Measurements from ENCODE around the gene BID.

BID gene

GRCh38 chr22:17774206-17774925 is at the start of gene BID:
Gene BID (minus strand): TSS chr22:17774469. CDS start chr22:17750116, 24,353 bp downstream.
- DNase-seq: peak; percentile 31

GRCh38 chr22:17823964-17824363 is 49.7 kb upstream of the BID start:
- no peak for DNase-seq

DNA sequence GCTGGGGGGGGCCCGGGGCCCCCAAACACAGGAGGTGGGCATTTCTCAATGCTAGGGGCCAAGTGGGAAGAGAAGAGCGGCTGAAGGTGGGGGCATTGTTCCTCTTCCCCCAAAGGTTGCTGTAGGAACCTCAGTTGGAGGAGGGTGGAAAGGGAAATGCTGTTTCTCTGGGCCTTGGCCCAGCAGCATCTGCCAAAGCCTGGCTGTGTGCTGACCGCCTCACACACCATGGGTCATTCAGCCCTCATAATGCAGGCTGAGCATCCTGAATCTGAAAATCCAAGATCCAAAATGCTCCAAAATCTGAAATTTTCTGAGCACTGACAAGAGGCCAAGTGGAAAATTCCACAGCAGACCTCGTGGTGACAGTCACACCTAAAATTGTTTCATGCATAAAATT is 49.0 kb upstream of the BID start:
- DNase-seq: no peak

- DNase-seq: no peak
Measured at GRCh38 chr22:17822087-17822486, 47.8 kb upstream of the BID start.

DNA sequence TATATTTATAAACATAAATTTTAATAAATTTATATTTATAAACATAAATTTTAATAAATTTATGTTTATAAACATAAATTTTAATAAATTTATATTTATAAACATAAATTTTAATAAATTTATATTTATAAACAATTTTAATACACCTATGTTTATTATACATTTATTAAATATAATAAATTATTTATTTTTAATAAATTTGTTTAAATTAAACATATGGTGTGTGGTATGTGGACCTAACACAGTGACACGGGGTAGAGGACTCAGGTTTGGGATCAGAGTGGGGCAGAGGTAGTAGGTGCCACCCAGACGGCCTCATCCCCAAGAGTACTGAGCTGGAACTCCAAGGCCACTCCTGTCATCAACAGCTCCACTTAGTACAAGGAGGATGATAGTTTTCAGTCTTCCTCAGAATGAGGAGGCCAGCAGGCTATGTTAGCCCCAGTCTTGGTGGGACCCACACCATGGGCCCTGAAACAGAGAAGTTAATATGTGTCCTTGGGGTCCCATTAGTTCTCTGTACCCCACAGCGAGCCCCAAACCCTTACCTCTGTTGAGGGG is 46.7 kb upstream of the BID start:
- peak; percentile 32 for DNase-seq

- DNase-seq: no peak
Measured at GRCh38 chr22:17818649-17819048, 44.4 kb upstream of the BID start.

DNA sequence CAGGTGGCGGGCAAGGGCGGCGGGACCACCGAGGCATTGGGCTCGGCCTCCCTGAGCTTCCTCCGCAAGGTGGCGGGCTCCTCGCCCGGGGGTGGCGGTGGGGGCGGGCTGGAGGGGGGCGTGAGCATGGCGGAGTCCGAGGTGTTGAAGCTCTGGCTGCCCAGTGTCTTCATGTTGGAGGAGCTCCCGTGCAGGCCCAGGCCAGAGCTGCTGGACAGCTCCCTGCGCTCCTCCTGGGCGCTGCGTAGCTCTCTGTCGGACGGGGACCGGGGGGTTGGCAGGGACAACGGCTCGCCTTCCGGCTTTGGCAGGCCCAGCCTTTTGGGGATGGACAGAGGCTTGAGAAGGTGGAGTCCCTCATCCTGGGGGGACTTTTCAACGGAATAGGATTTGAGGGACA is 43.9 kb upstream of the BID start:
- DNase-seq: no peak

DNA sequence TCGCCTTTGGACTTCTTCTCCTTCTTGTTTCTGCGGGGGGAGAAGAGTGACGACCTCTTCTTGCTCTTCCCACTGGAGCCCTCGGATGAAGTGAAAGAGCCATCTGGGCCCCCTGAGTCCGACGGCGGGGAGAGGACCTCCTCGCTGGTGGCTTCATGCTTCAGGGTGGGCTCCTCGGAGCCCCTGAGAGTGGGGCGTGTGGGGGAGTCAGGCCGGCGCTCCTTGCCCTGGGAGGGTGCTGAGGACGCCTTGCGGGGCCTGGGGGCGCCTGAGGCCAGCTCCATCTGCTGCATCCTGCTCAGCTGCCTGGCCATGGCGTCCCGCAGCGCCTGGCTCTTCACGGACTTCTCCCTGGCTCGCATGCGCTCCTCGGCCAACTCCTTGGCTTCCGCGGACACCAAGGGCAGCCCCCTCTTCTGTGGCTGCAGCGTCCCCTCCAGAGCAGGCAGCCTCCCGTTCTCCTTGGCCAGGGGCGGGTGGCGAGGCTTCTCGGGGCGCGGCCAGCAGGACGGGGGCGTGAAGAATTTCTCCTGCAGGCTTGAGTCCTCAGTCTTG is 43.3 kb upstream of the BID start:
- no peak for DNase-seq

DNA sequence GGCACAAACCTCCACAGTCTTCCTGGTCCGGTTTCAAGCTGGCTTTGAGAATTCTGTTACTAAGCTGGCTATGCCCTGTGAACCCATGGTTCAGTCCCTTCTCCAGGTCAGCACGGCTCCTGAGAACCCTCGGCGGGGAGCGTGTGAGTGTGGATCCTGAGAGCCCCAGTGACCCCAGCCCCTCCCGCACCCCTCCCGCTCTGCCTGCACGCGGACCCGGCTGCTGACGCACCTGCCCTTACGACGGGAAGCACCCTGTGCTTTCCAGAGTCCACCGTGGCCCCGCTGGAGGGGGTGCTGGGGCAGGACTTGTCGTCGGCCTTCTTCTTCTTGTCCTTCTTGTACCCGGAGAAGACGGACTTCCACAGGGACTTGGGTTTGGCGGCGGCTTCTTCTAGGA is 42.8 kb upstream of the BID start:
- DNase-seq: no peak

DNA sequence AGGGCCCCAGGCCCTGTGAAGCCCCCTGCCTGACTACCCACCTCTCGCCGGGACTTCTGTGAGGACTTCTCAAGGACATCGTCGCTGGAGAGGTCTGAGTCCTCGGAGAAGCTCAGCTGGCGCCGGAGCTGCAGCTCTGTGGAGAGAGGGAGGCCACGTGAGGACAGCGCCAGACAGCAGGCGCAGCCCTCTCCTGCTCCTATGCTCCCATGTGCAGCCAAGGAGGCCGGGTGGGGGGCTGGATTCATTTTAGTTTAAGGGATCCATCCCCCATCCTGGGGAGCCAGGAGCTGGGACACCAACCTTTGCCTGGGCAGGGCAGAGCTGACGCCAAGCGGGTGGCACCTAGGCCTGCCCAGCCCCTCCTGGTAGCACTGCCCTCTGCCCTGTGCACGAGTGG is 42.4 kb upstream of the BID start:
- no peak for DNase-seq

DNA sequence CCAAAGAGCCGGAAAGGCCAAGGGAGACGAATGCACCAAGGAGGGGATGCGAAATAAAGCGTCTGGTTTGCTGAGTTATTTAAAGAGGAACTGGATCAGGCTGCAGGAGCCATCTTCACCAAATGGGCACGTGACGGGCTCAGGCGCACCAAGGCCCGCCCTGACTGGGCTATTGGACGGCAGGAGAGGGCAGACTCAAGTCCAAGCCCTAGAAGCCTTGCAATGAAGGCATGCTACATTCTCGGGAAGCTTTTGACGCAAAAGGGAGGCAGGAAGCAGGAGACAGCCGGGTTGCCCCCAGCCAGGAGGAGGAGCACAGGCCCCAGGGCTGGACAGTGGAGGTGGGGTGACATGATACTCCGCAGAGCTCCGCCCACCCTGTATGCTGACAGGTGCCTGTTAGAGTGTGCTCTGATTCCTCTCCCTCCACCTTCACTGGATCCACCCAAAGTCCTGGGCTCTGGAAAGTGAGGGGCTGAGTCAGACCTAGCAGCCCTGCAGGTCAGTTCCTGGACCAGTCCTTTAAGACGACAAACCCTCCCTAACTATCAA is 41.5 kb upstream of the BID start:
- DNase-seq: no peak

DNA sequence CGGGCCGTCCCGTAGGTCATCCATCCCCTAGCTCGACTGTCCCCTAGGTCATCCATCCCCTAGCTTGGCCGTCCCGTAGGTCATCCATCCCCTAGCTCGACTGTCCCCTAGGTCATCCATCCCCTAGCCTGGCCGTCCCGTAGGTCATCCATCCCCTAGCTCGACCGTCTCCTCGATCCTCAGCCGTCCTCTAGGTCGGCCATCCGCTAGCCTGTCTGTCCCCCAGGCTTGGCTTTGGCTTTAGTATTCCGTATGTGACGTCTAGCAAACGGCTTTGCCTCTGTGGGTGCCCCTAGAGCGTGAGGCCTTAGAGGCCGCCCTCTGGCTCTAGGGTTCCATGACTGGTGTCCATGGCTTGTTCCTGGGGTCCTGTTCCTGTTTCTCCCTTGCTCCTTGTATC is 40.6 kb upstream of the BID start:
- DNase-seq: no peak

- no peak for DNase-seq
Measured at GRCh38 chr22:17814084-17814483, 39.8 kb upstream of the BID start.

- DNase-seq: no peak
Measured at GRCh38 chr22:17811119-17811518, 36.9 kb upstream of the BID start.

- no peak for DNase-seq
Measured at GRCh38 chr22:17810570-17811116, 36.4 kb upstream of the BID start.

GRCh38 chr22:17808693-17809403 is 34.6 kb upstream of the BID start:
- DNase-seq: no peak

GRCh38 chr22:17807578-17808410 is 33.5 kb upstream of the BID start:
- no peak for DNase-seq

DNA sequence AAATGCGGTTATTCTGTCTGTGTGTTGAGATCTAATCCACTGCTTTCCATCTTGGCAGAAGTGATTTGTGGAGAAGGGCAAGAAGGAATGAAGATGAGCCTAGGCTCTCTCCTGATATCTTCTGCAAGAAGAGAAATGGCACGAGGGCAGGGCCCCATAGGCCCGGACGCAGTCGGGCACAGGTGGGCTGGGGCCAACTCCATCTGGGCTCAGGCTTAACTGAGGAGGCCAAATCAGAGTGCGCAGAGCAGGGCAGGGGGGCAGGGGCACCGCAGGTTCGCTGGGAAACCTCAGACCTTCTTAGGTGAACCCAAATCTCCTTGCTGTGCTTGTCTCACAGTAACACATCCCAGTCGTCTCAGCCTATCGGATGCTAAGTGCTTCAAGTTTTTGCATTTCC is 32.8 kb upstream of the BID start:
- DNase-seq: no peak

- DNase-seq: no peak
Measured at GRCh38 chr22:17806437-17806836, 32.2 kb upstream of the BID start.

GRCh38 chr22:17804331-17805080 is 30.2 kb upstream of the BID start:
- no peak for DNase-seq

GRCh38 chr22:17803609-17804270 is 29.5 kb upstream of the BID start:
- no peak for DNase-seq
